HepG2 (cell line): ENCODE results near the gene DLG4. TPM values are rescaled to one million over a fixed set of nuclear protein-coding genes. Genes with fewer than 3 reads are reported as not detected.
A peak's percentile ranks its signal among the peaks of the same experiment; 100 is the strongest.

Source experiments
- IKZF4 ChIP-seq: sonication (generic); formaldehyde crosslinking; IDR thresholded peaks from 2 replicates; pipeline ENCODE4 v1.5.1; 2020; ENCODE audit warnings: borderline replicate concordance, mild to moderate bottlenecking, low read depth, missing genetic modification reagents; ENCODE audit errors: not compliant biosample characterization
- ZNF672 ChIP-seq: sonication (generic); formaldehyde crosslinking; IDR thresholded peaks from 2 replicates; pipeline ENCODE4 v1.8.1; 2022; ENCODE audit warnings: missing genetic modification reagents
- microRNA counts: library from miRNA; unstranded; fragments of <30 nt; microRNA quantifications from one replicate; lab custom pipeline; 2015
- microRNA-seq: library from miRNA; unstranded; fragments of <30 nt; microRNA quantifications from one replicate; pipeline ENCODE4, GENCODE V29; 2020
- polyA plus RNA-seq, 8 experiments: library from polyadenylated mRNA; depleted of rRNA in 3 of 8; stranded (reverse) in 7 of 8; unstranded in 1 of 8; fragments of >200 nt; fragmentation: Illumina TruSeq in 4 of 8; extraction: Trizol in 4 of 8; gene quantifications; 2 replicates each; pipeline versions ENCODE4 v1.2.1 to v1.2.3, GENCODE V29; 2011 to 2016; ENCODE audit warnings: low read depth in 4 of 8, missing spikeins in 1 of 8, mixed read lengths in 1 of 8; ENCODE audit not compliant: insufficient read depth in 1 of 8
- small RNA-seq, 3 experiments: library from RNA; depleted of rRNA; stranded (forward); fragments of <200 nt; gene quantifications; one replicate each; pipeline ENCODE3, GENCODE V24; 2012; ENCODE audit warnings: low read depth in 2 of 3, low replicate concordance in 1 of 3; ENCODE audit not compliant: insufficient read length in 3 of 3, insufficient read depth in 2 of 3
- total RNA-seq, 5 experiments: library from RNA; depleted of rRNA; stranded (reverse); fragments of >200 nt; fragmentation: Illumina TruSeq; extraction: Trizol; gene quantifications; 2 replicates each; pipeline ENCODE4 v1.2.3, GENCODE V29; 2016; ENCODE audit warnings: low read depth in 1 of 5

DLG4 gene
- total and polyA plus RNA-seq, 2 of the 13 experiments (the other 11 are each of a cell fraction or from before 2014, with no cell fraction given): 0.71 to 4.3 TPM

DNA sequence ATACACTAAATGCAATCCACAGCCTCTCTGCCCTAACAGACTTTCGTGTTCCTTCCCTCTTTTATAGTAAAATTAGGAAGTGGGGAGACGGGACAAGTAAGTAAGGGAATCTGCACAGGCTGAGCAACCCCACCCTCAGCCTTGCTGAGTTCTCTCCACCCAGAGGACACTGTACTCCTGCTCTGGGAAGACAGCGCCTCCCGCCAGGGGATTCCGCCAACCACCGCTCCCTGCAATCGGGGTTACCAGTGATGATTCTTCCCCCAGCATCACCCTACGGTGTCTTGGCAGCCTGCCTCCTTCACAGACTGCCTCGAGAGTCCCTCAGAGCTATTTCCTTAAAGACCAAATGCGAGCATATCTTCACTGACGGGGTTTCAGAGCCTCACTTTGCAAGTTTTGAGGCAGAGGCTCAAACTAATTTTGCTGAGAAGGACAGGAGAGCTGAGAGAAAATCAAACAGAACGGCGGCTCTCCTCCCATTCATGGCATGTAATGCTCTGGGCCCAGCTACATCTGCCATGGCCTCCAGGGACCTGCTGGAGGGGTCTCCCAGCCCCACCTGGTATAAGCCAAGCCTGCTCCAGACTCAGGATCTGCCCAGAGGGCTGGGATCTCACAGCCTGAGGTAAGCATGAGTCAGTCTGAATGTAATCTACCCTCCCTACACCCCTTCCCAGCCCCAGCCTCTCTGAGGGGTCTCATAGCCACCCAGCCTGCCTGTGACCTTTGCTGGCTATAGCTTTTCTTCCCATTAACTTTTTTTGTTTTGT is 82.3 kb downstream of the DLG4 start (continued):
- no peak for TF ChIP-seq IKZF4 (CRISPR knock-in tag)
- no peak for TF ChIP-seq ZNF672 (CRISPR knock-in tag)

MicroRNA genes within 50 kb of the gene (microRNA counts, 767-probe panel; counts per million panel counts)
- microRNA hsa-miR-324-3p (lab: Ali Mortazavi, UCI): not detected
- microRNA hsa-miR-324-5p (lab: Ali Mortazavi, UCI): not detected

Small RNAs within 50 kb of the gene (microRNA-seq; reads per million reads assigned to microRNA genes)
- 2,169 reads per million, percentile 94 among the genes with 10 or more reads in this experiment for gene MIR324

Small RNAs within 50 kb of the gene (small RNA-seq; reads per million reads assigned to genes)
- 0 reads per million in 3 experiments for gene AC120057.4
- gene MIR324: 8.1 to 1,213 (median 474) reads per million in 3 experiments
- gene RF00019: 0 reads per million in 3 experiments

Other genes with a start within 250 kb of the DLG4 start
Only the 30 nearest of the 33 such genes appear.
- 41.5 and 57.2 TPM in 2 replicates for gene RNASEK, start 207.2 kb downstream of the DLG4 start, total RNA-seq (2016; rRNA removed; fragmentation: Illumina TruSeq; extraction: Trizol)
- 113 and 121 TPM in 2 replicates for gene RNASEK, start 207.2 kb downstream of the DLG4 start, polyA plus RNA-seq (2011; rRNA removed)
- not detected in 2 replicates for gene BCL6B, start 196.8 kb downstream of the DLG4 start, total RNA-seq (2016; rRNA removed; fragmentation: Illumina TruSeq; extraction: Trizol)
- gene BCL6B, start 196.8 kb downstream of the DLG4 start, polyA plus RNA-seq (2011; rRNA removed): not detected in 2 replicates
- 1.9 and 3.0 TPM in 2 replicates for gene SLC16A13, start 183.8 kb downstream of the DLG4 start, total RNA-seq (2016; rRNA removed; fragmentation: Illumina TruSeq; extraction: Trizol)
- 2.2 and 3.4 TPM in 2 replicates for gene SLC16A13, start 183.8 kb downstream of the DLG4 start, polyA plus RNA-seq (2011; rRNA removed)
- not detected in 2 replicates for gene SLC16A11, start 175.7 kb downstream of the DLG4 start, total RNA-seq (2016; rRNA removed; fragmentation: Illumina TruSeq; extraction: Trizol)
- not detected in 2 replicates for gene SLC16A11, start 175.7 kb downstream of the DLG4 start, polyA plus RNA-seq (2011; rRNA removed)
- gene CLEC10A, start 139.6 kb downstream of the DLG4 start, total RNA-seq (2016; rRNA removed; fragmentation: Illumina TruSeq; extraction: Trizol): not detected in 2 replicates
- 0.33 and 0.65 TPM in 2 replicates for gene CLEC10A, start 139.6 kb downstream of the DLG4 start, polyA plus RNA-seq (2011; rRNA removed)
- 142 and 320 TPM in 2 replicates for gene ASGR2, start 105.0 kb downstream of the DLG4 start, total RNA-seq (2016; rRNA removed; fragmentation: Illumina TruSeq; extraction: Trizol)
- 754 and 762 TPM in 2 replicates for gene ASGR2, start 105.0 kb downstream of the DLG4 start, polyA plus RNA-seq (2011; rRNA removed)
- 156 and 353 TPM in 2 replicates for gene ASGR1, start 40.5 kb downstream of the DLG4 start, total RNA-seq (2016; rRNA removed; fragmentation: Illumina TruSeq; extraction: Trizol)
- 796 and 885 TPM in 2 replicates for gene ASGR1, start 40.5 kb downstream of the DLG4 start, polyA plus RNA-seq (2011; rRNA removed)
- gene ACADVL, start 102 bp upstream of the DLG4 start, total RNA-seq (2016; rRNA removed; fragmentation: Illumina TruSeq; extraction: Trizol): 106 and 219 TPM in 2 replicates
- gene ACADVL, start 102 bp upstream of the DLG4 start, polyA plus RNA-seq (2011; rRNA removed): 412 and 521 TPM in 2 replicates
- 27.2 and 38.2 TPM in 2 replicates for gene DVL2, start 14.7 kb upstream of the DLG4 start, total RNA-seq (2016; rRNA removed; fragmentation: Illumina TruSeq; extraction: Trizol)
- 5.7 and 7.0 TPM in 2 replicates for gene DVL2, start 14.7 kb upstream of the DLG4 start, polyA plus RNA-seq (2011; rRNA removed)
- 33.2 and 37.5 TPM in 2 replicates for gene PHF23, start 19.6 kb upstream of the DLG4 start, total RNA-seq (2016; rRNA removed; fragmentation: Illumina TruSeq; extraction: Trizol)
- 27.6 and 30.9 TPM in 2 replicates for gene PHF23, start 19.6 kb upstream of the DLG4 start, polyA plus RNA-seq (2011; rRNA removed)
- 161 and 239 TPM in 2 replicates for gene GABARAP, start 22.6 kb upstream of the DLG4 start, total RNA-seq (2016; rRNA removed; fragmentation: Illumina TruSeq; extraction: Trizol)
- gene GABARAP, start 22.6 kb upstream of the DLG4 start, polyA plus RNA-seq (2011; rRNA removed): 274 and 310 TPM in 2 replicates
- gene CTDNEP1, start 31.9 kb upstream of the DLG4 start, total RNA-seq (2016; rRNA removed; fragmentation: Illumina TruSeq; extraction: Trizol): 19.8 and 32.0 TPM in 2 replicates
- 118 and 126 TPM in 2 replicates for gene CTDNEP1, start 31.9 kb upstream of the DLG4 start, polyA plus RNA-seq (2011; rRNA removed)
- gene ELP5, start 32.4 kb upstream of the DLG4 start, total RNA-seq (2016; rRNA removed; fragmentation: Illumina TruSeq; extraction: Trizol): 68.0 and 69.8 TPM in 2 replicates
- gene ELP5, start 32.4 kb upstream of the DLG4 start, polyA plus RNA-seq (2011; rRNA removed): 67.6 and 75.4 TPM in 2 replicates
- gene CLDN7, start 42.6 kb upstream of the DLG4 start, total RNA-seq (2016; rRNA removed; fragmentation: Illumina TruSeq; extraction: Trizol): not detected in 2 replicates
- not detected in 2 replicates for gene CLDN7, start 42.6 kb upstream of the DLG4 start, polyA plus RNA-seq (2011; rRNA removed)
- gene SLC2A4, start 61.9 kb upstream of the DLG4 start, total RNA-seq (2016; rRNA removed; fragmentation: Illumina TruSeq; extraction: Trizol): 2.6 and 5.8 TPM in 2 replicates
- 4.9 and 6.3 TPM in 2 replicates for gene SLC2A4, start 61.9 kb upstream of the DLG4 start, polyA plus RNA-seq (2011; rRNA removed)
- gene YBX2, start 74.8 kb upstream of the DLG4 start, total RNA-seq (2016; rRNA removed; fragmentation: Illumina TruSeq; extraction: Trizol): 0.22 TPM in 1 of 2 replicates, not detected in the other
- 0.12 TPM in 2 replicates for gene YBX2, start 74.8 kb upstream of the DLG4 start, polyA plus RNA-seq (2011; rRNA removed)
- gene EIF5A, start 87.8 kb upstream of the DLG4 start, total RNA-seq (2016; rRNA removed; fragmentation: Illumina TruSeq; extraction: Trizol): 319 and 367 TPM in 2 replicates
- gene EIF5A, start 87.8 kb upstream of the DLG4 start, polyA plus RNA-seq (2011; rRNA removed): 280 and 337 TPM in 2 replicates
- 43.8 and 58.0 TPM in 2 replicates for gene GPS2, start 95.5 kb upstream of the DLG4 start, total RNA-seq (2016; rRNA removed; fragmentation: Illumina TruSeq; extraction: Trizol)
- gene GPS2, start 95.5 kb upstream of the DLG4 start, polyA plus RNA-seq (2011; rRNA removed): 48.0 and 59.4 TPM in 2 replicates
- 6.7 and 15.7 TPM in 2 replicates for gene NEURL4, start 109.5 kb upstream of the DLG4 start, total RNA-seq (2016; rRNA removed; fragmentation: Illumina TruSeq; extraction: Trizol)
- 14.8 and 15.3 TPM in 2 replicates for gene NEURL4, start 109.5 kb upstream of the DLG4 start, polyA plus RNA-seq (2011; rRNA removed)
- 1.3 TPM in 1 of 2 replicates, not detected in the other for gene ACAP1, start 116.7 kb upstream of the DLG4 start, total RNA-seq (2016; rRNA removed; fragmentation: Illumina TruSeq; extraction: Trizol)
- 2.5 and 3.1 TPM in 2 replicates for gene ACAP1, start 116.7 kb upstream of the DLG4 start, polyA plus RNA-seq (2011; rRNA removed)
- 1.3 and 1.6 TPM in 2 replicates for gene KCTD11, start 132.3 kb upstream of the DLG4 start, total RNA-seq (2016; rRNA removed; fragmentation: Illumina TruSeq; extraction: Trizol)
- gene KCTD11, start 132.3 kb upstream of the DLG4 start, polyA plus RNA-seq (2011; rRNA removed): 2.6 and 3.1 TPM in 2 replicates
- gene TMEM95, start 135.3 kb upstream of the DLG4 start, total RNA-seq (2016; rRNA removed; fragmentation: Illumina TruSeq; extraction: Trizol): not detected in 2 replicates
- not detected in 2 replicates for gene TMEM95, start 135.3 kb upstream of the DLG4 start, polyA plus RNA-seq (2011; rRNA removed)
- gene TNK1, start 161.3 kb upstream of the DLG4 start, total RNA-seq (2016; rRNA removed; fragmentation: Illumina TruSeq; extraction: Trizol): 1.7 and 2.0 TPM in 2 replicates
- gene TNK1, start 161.3 kb upstream of the DLG4 start, polyA plus RNA-seq (2011; rRNA removed): 3.5 and 3.7 TPM in 2 replicates
- gene PLSCR3, start 174.7 kb upstream of the DLG4 start, total RNA-seq (2016; rRNA removed; fragmentation: Illumina TruSeq; extraction: Trizol): 5.6 and 6.0 TPM in 2 replicates
- gene PLSCR3, start 174.7 kb upstream of the DLG4 start, polyA plus RNA-seq (2011; rRNA removed): 6.1 and 6.2 TPM in 2 replicates
- 231 and 246 TPM in 2 replicates for gene TMEM256, start 184.3 kb upstream of the DLG4 start, total RNA-seq (2016; rRNA removed; fragmentation: Illumina TruSeq; extraction: Trizol)
- gene TMEM256, start 184.3 kb upstream of the DLG4 start, polyA plus RNA-seq (2011; rRNA removed): 240 and 252 TPM in 2 replicates
- 1.4 and 1.9 TPM in 2 replicates for gene NLGN2, start 188.0 kb upstream of the DLG4 start, total RNA-seq (2016; rRNA removed; fragmentation: Illumina TruSeq; extraction: Trizol)
- 11.0 and 15.1 TPM in 2 replicates for gene NLGN2, start 188.0 kb upstream of the DLG4 start, polyA plus RNA-seq (2011; rRNA removed)
- not detected in 2 replicates for gene SPEM1, start 200.5 kb upstream of the DLG4 start, total RNA-seq (2016; rRNA removed; fragmentation: Illumina TruSeq; extraction: Trizol)
- gene SPEM1, start 200.5 kb upstream of the DLG4 start, polyA plus RNA-seq (2011; rRNA removed): not detected in 2 replicates
- gene SPEM2, start 205.8 kb upstream of the DLG4 start, total RNA-seq (2016; rRNA removed; fragmentation: Illumina TruSeq; extraction: Trizol): not detected in 2 replicates
- gene SPEM2, start 205.8 kb upstream of the DLG4 start, polyA plus RNA-seq (2011; rRNA removed): not detected in 2 replicates
- gene SPEM3, start 209.0 kb upstream of the DLG4 start, total RNA-seq (2016; rRNA removed; fragmentation: Illumina TruSeq; extraction: Trizol): not detected in 2 replicates
- gene SPEM3, start 209.0 kb upstream of the DLG4 start, polyA plus RNA-seq (2011; rRNA removed): not detected in 2 replicates
- 2.0 and 3.1 TPM in 2 replicates for gene TMEM102, start 215.6 kb upstream of the DLG4 start, total RNA-seq (2016; rRNA removed; fragmentation: Illumina TruSeq; extraction: Trizol)
- gene TMEM102, start 215.6 kb upstream of the DLG4 start, polyA plus RNA-seq (2011; rRNA removed): 1.6 and 2.8 TPM in 2 replicates